GM12891 (cell line): ENCODE measurements around the gene ARPP21.

Source experiments
- PAX5 ChIP-seq: IDR thresholded peaks from 2 replicates; pipeline ENCODE4 v1.6.1; 2011; ENCODE audit warnings: low read length, moderate library complexity, mild to moderate bottlenecking; ENCODE audit not compliant: insufficient read depth, severe bottlenecking
- POLR2A ChIP-seq: IDR thresholded peaks from 2 replicates; pipeline ENCODE4 v1.6.1; 2011; ENCODE audit warnings: low read depth, low read length, control low read depth
- POLR2AphosphoS5 ChIP-seq: IDR thresholded peaks from 2 replicates; pipeline ENCODE4 v1.6.1; 2011; ENCODE audit warnings: low read depth, low read length, control low read depth
- POU2F2 ChIP-seq: IDR thresholded peaks from 2 replicates; pipeline ENCODE4 v1.6.1; 2011; ENCODE audit warnings: low read depth, mild to moderate bottlenecking, control low read depth, low read length, moderate library complexity
- SPI1 ChIP-seq: IDR thresholded peaks from 2 replicates; pipeline ENCODE4 v1.6.1; 2011; ENCODE audit warnings: low read depth, low read length, control low read depth
- TAF1 ChIP-seq: IDR thresholded peaks from 2 replicates; pipeline ENCODE4 v1.6.1; 2011; ENCODE audit warnings: low read depth, low read length, control low read depth

DNA sequence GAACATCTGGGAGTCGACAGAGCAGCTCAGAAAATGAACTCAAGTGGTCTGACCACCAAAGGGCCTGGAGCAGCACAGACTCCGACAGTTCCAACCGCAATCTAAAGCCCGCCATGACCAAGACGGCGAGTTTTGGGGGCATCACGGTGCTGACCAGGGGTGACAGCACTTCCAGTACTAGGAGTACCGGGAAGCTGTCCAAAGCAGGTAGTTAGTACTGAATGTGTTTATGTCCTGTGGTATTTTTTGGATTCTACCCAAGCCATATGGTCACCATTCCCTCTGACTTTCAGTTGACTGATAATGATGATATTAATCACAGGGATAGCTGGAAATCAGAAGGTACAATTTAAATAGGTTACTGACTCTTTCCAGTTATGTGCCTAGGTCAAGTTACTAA is 82.3 kb downstream of the ARPP21 start:
- TF ChIP-seq POLR2AphosphoS5: no peak
- TF ChIP-seq POLR2A: no peak
- TF ChIP-seq POU2F2: no peak
- TF ChIP-seq PAX5: no peak
- no peak for TF ChIP-seq TAF1
- TF ChIP-seq SPI1: no peak
